GM18508 (cell line): ENCODE measurements around the gene KIAA1328.
"Not testable (repeated sequence)": the region's sequence is repeated elsewhere in the genome, so short reads cannot be mapped to it uniquely, and the experiment has no call there.

Experiments
- ATAC-seq: cut with Tn5 transposase; IDR thresholded peaks from one replicate; pipeline ENCODE4 v1.9.1; 2021; ENCODE audit warnings: moderate number of reproducible peaks; ENCODE audit not compliant: insufficient read depth, unreplicated experiment

KIAA1328 gene

DNA sequence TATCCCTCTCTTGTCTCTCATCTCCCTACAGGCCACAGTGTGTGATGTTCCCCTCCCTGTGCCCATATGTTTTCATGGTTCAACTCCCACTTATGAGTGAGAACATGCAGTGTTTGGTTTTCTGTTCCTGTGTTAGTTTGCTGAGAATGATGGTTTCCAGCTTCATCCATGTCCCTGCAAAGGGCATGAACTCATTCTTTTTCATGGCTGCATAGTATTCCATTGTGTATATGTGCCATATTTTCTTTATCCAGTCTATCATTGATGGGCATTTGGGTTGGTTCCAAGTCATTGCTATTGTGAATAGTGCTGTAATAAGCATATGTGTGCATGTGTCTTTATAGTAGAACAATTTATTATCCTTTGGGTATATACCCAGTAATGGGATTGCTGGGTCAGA lies 44.9 kb downstream of the KIAA1328 start:
- not testable (repeated sequence) for ATAC-seq

GRCh38 chr18:36879796-36880195 lies 50.9 kb downstream of the KIAA1328 start:
- not testable (repeated sequence) for ATAC-seq

- no peak for ATAC-seq
Measured at GRCh38 chr18:36885981-36886380, 57.1 kb downstream of the KIAA1328 start.

GRCh38 chr18:36887114-36887513 lies 58.2 kb downstream of the KIAA1328 start:
- no peak for ATAC-seq

GRCh38 chr18:36887864-36888263 lies 58.9 kb downstream of the KIAA1328 start:
- ATAC-seq: no peak

GRCh38 chr18:36888778-36889177 lies 59.9 kb downstream of the KIAA1328 start:
- no peak for ATAC-seq

GRCh38 chr18:36889321-36889720 lies 60.4 kb downstream of the KIAA1328 start:
- no peak for ATAC-seq

DNA sequence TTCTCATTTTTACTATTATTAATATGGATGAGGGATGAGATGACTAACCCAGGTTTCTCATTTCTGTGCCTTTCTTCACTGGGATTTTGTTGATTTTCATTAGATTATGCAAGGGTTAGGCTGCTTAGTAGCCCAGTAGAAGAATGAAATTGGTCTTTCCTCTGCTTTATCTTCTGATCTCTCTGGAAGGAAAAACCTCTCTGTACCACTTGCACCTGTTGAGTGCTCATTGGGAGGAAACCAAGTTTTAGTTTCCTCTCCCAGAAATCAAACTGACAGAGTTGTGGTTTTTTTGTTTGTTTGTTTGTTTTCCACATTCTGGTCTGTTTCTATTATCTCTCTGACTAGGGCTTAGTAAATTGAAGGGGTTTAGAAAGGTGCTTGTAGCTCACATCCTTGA lies 60.8 kb downstream of the KIAA1328 start:
- ATAC-seq: no peak

DNA sequence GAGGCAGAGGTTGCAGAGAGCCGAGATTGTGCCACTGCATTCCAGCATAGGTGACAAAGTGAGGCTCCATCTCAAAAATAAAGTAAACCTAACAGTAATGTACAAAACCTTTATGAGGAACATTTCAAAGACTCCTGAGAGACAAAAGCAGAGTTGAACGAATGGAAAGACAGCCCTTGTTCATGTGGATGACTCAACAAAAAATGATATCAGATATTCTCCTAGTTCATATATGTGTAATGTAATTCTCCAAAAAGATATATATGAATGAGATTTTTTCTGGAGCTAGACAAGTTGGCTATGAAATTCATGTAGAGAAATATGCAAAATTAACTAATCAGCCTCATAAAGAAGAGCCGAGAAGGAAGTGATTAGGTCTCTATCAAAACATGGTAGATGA lies 61.7 kb downstream of the KIAA1328 start:
- ATAC-seq: no peak

DNA sequence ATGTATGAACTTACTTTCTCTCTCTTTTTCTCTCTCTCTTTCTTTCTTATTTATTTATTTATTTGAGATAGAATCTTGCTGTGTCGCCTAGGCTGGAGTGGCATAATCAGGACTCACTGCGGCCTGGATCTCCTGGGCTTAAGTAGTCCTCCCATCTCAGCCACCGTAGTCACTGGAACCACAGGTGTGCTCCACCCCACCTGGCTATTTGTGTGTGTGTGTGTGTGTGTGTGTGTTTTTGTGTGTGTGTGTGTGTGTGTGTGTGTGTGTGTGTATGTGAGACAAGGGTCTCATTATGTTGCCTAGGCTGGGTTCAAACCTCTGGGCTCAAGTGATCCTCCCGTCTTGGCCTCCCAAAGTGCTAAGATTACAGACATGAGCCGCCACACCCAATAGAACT lies 64.3 kb downstream of the KIAA1328 start:
- ATAC-seq: no peak

GRCh38 chr18:36895606-36896005 lies 66.7 kb downstream of the KIAA1328 start:
- no peak for ATAC-seq

DNA sequence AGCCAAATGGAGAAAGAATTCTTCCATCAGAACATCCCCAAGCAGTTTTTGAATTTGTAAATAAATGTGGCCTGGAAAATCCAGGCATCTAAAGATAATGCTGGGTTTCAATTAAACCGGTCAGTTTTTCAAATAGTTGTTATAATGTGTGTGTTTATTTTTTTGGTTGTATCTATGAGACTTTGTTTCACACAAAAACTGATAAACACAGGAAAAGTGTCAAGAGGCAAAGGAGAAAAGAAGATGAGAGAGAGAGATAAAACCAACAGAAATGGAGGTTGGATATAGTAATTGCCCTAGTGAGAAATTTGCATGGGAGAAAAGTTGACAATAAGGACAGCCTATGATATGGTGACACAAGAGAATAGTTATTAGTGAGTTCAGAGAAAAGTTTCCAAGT lies 68.3 kb downstream of the KIAA1328 start:
- no peak for ATAC-seq

- ATAC-seq: no peak
Measured at GRCh38 chr18:36899289-36899688, 70.4 kb downstream of the KIAA1328 start.

DNA sequence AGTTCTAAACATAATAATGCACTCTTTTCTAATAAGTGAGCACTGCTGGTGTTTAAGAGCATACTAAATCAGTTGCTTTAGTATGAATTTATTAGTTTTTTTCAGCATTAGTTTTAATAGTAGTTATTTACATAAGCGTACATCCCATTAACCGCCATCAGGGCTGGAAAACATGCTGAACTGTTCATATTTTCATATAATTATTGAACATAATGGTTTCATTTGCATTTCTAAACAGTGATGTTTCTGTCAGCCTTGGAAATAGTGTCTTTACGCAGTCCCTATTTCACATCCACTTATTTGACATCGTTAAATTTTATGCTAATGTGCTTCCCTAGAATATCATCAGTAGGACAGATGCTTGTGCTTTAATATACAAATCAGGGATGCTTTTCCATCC lies 71.5 kb downstream of the KIAA1328 start:
- no peak for ATAC-seq

GRCh38 chr18:36901277-36901701 lies 72.4 kb downstream of the KIAA1328 start:
- no peak for ATAC-seq

- ATAC-seq: no peak
Measured at GRCh38 chr18:36903215-36903928, 74.4 kb downstream of the KIAA1328 start.

DNA sequence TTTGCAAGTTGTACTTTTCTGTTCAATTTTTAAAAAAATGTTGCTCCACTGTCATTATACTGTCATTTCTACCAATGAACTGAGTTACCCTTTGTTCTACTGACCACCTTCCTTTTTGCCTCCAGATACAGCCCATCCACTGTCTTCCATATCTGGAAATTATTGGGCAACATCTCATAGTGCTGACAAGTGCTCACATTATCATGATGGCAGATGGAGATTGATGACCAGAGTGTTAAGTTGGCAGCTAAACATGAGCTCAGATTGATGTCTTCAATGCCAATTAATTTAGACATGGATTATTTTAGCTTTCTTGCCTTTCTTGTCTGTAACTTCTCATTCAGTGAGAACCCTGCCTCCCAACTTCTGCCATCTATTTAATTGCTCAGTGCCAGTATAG lies 76.6 kb downstream of the KIAA1328 start:
- ATAC-seq: no peak

- not testable (repeated sequence) for ATAC-seq
Measured at GRCh38 chr18:36909282-36909681, 80.4 kb downstream of the KIAA1328 start.

- ATAC-seq: no peak
Measured at GRCh38 chr18:36912887-36913286, 84.0 kb downstream of the KIAA1328 start.

- no peak for ATAC-seq
Measured at GRCh38 chr18:36917907-36918306, 89.0 kb downstream of the KIAA1328 start.

DNA sequence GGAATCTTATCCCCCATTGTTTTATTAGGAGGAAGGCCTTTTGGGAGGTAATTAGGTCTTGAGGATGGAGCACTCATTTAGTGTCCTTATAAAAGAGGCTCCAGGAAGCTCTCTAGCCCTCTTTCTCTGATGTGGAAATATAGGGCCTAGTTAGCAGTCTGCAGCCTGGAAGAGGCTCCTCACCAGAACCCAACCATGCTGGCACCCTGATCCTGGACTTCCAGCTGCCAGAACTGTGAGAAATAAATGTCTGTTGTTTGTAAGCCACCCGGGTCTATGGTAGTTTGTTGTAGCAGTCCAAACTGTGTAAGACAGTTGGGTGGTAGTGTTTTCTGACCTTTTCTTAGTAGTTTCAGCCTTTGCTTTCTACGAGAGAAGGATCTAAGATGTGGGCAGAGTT lies 100.7 kb downstream of the KIAA1328 start:
- ATAC-seq: no peak

- no peak for ATAC-seq
Measured at GRCh38 chr18:36931106-36931505, 102.2 kb downstream of the KIAA1328 start.
